HCT116 (cell line): Measurements from ENCODE around the gene SUN3. TPM values are rescaled to one million over a fixed set of nuclear protein-coding genes. Genes with fewer than 3 reads are reported as not detected.

Experiments
- ATAC-seq: fragments of 200-7000 bp; cut with Tn5 transposase; 2 replicates; pipeline ENCODE4 v1.9.1; 2020; ENCODE audit warnings: mild to moderate bottlenecking, moderate library complexity
- BruUV-seq: library from RNA; stranded (reverse); fragments of 400-500 nt; replicated peaks from 2 replicates; lab custom pipeline; 2021; lab: Mats Ljungman, UMichigan
- CTCF ChIA-PET: fragments of 300-600 bp; sonication (Branson Sonifier 250); formaldehyde crosslinking; loops from one replicate; lab custom pipeline; 2021; ENCODE audit warnings: antibody characterized with exemption; lab: Charles Lee
- POLR2A ChIA-PET: fragments of 300-600, 350-600 bp; sonication (Branson Sonifier 250); formaldehyde crosslinking; loops from one replicate; lab custom pipeline; 2021; ENCODE audit warnings: antibody characterized with exemption; lab: Charles Lee
- RAD21 ChIA-PET, 2 experiments: fragments of 300-600 bp; sonication (Branson Sonifier 250); formaldehyde crosslinking; loops; one replicate each; lab custom pipeline; 2023; ENCODE audit warnings: low total read pairs in 2 of 2; ENCODE audit not compliant: uncharacterized antibody in 2 of 2, unreplicated experiment in 2 of 2, low non-redundant PET in 1 of 2; lab: Charles Lee
- DNase-seq: peaks from one replicate; pipeline ENCODE4 v3.0.0-alpha.2; 2010; ENCODE audit warnings: low read depth, low spot score
- H2AFZ ChIP-seq: fragments of 200-600 bp; shearing (Covaris generic), sonication (generic); 2 replicates; pipeline ENCODE4 v1.6.1; 2017; ENCODE audit warnings: low read depth, mixed run types, mixed read lengths, antibody characterized with exemption, low read length; ENCODE audit not compliant: poor library complexity, severe bottlenecking
- H3K27ac ChIP-seq: 2 replicates; pipeline ENCODE4 v1.5.1; 2012; ENCODE audit warnings: low read depth, low read length
- H3K27me3 ChIP-seq: fragments of 200-600 bp; sonication (generic); 2 replicates; pipeline ENCODE4 v1.6.1; 2016; ENCODE audit warnings: mixed run types, low read length, mixed read lengths; ENCODE audit not compliant: insufficient read depth
- H3K36me3 ChIP-seq, 2 experiments: fragments of 200-500 bp in 1 of 2; fragments of 200-600 bp in 1 of 2; sonication (Bioruptor generic) in 1 of 2; sonication (generic) in 1 of 2; 2 replicates each; pipeline versions ENCODE4 v1.5.1 to v1.6.1; 2014 to 2016; ENCODE audit warnings: low read length in 2 of 2, inconsistent platforms in 1 of 2, mixed read lengths in 1 of 2, mixed run types in 1 of 2; ENCODE audit not compliant: insufficient read depth in 2 of 2, control insufficient read depth in 1 of 2
- H3K4me1 ChIP-seq, 2 experiments: fragments of 200-600 bp in 1 of 2; sonication (generic) in 1 of 2; 2 replicates each; pipeline versions ENCODE4 v1.5.1 to v1.6.1; 2012 to 2017; ENCODE audit warnings: low read length in 2 of 2, inconsistent platforms in 1 of 2, mild to moderate bottlenecking in 1 of 2, mixed read lengths in 1 of 2, mixed run types in 1 of 2, moderate library complexity in 1 of 2; ENCODE audit not compliant: insufficient read depth in 2 of 2, control insufficient read depth in 1 of 2
- H3K4me2 ChIP-seq: fragments of 200-600 bp; sonication (generic); 2 replicates; pipeline ENCODE4 v1.6.1; 2017; ENCODE audit warnings: mixed run types, low read length, mixed read lengths
- H3K4me3 ChIP-seq, 2 experiments: fragments of 200-600 bp in 1 of 2; sonication (generic) in 1 of 2; replicated peaks in 1 of 2; 2 replicates each; pipeline ENCODE4 v1.5.1; 2011 to 2016; ENCODE audit warnings: low read length in 2 of 2, control low read depth in 1 of 2, low read depth in 1 of 2, mild to moderate bottlenecking in 1 of 2, mixed read lengths in 1 of 2, mixed run types in 1 of 2
- H3K79me2 ChIP-seq: fragments of 200-600 bp; sonication (generic); 2 replicates; pipeline ENCODE4 v1.6.1; 2017; ENCODE audit warnings: mild to moderate bottlenecking, mixed run types, low read length, moderate library complexity, mixed read lengths; ENCODE audit not compliant: insufficient read depth
- H3K9ac ChIP-seq: fragments of 200-600 bp; sonication (generic); 2 replicates; pipeline ENCODE4 v1.6.1; 2016; ENCODE audit warnings: low read length, mixed read lengths
- H3K9me2 ChIP-seq: fragments of 200-600 bp; sonication (generic), shearing (Covaris generic); 2 replicates; pipeline ENCODE4 v1.6.1; 2017; ENCODE audit warnings: mixed run types, mild to moderate bottlenecking, moderate library complexity; ENCODE audit not compliant: insufficient read depth
- H3K9me3 ChIP-seq, 2 experiments: fragments of 200-500 bp in 1 of 2; fragments of 200-600 bp in 1 of 2; sonication (Bioruptor generic) in 1 of 2; sonication (generic) in 1 of 2; 2 replicates each; pipeline ENCODE4 v1.6.1; 2014 to 2017; ENCODE audit warnings: low read length in 2 of 2, mixed read lengths in 2 of 2, inconsistent platforms in 1 of 2, low read depth in 1 of 2, mild to moderate bottlenecking in 1 of 2, mixed run types in 1 of 2, moderate library complexity in 1 of 2; ENCODE audit not compliant: control insufficient read depth in 1 of 2, insufficient read depth in 1 of 2
- H4K20me1 ChIP-seq: fragments of 200-600 bp; sonication (generic), shearing (Covaris generic); 2 replicates; pipeline ENCODE4 v1.6.1; 2017; ENCODE audit warnings: mixed run types, mild to moderate bottlenecking, moderate library complexity; ENCODE audit not compliant: insufficient read depth
- CTCF ChIP-seq, 3 experiments: fragments of 200-600 bp in 1 of 3; sonication (generic) in 1 of 3; IDR thresholded peaks in 2 of 3; conservative IDR thresholded peaks in 1 of 3; 2 replicates each; pipeline ENCODE4 v1.5.1; 2012 to 2017; ENCODE audit warnings: low read depth in 2 of 3, low read length in 2 of 3, antibody characterized with exemption in 1 of 3, borderline replicate concordance in 1 of 3, control low read depth in 1 of 3, mild to moderate bottlenecking in 1 of 3, mixed read lengths in 1 of 3, mixed run types in 1 of 3, moderate library complexity in 1 of 3; ENCODE audit not compliant: insufficient read depth in 1 of 3
- RAD21 ChIP-seq: IDR thresholded peaks from 2 replicates; pipeline ENCODE4 v1.6.1; 2012; ENCODE audit warnings: low read depth, mild to moderate bottlenecking
- ZFX ChIP-seq: fragments of 450-650 bp; IDR thresholded peaks from 2 replicates; pipeline ENCODE4 v1.6.1; 2017
- ZNF274 ChIP-seq: fragments of 200-500 bp; sonication (Bioruptor generic); IDR thresholded peaks from 2 replicates; pipeline ENCODE4 v1.6.1; 2014; ENCODE audit warnings: mild to moderate bottlenecking, low read depth, low read length, inconsistent platforms
- intact Hi-C: fragments of 100-400 bp; cut with micrococcal nuclease; formaldehyde crosslinking; loops from 2 replicates; pipeline ENCODE4 v1.10.0; 2022
- total RNA-seq: library from RNA; stranded (reverse); gene quantifications from one replicate; pipeline ENCODE4 v1.2.1, GENCODE V29; 2021; ENCODE audit not compliant: unreplicated experiment

Gene SUN3
- total RNA-seq, 1 experiment from 2014 or later, result 4.5 TPM

DNA sequence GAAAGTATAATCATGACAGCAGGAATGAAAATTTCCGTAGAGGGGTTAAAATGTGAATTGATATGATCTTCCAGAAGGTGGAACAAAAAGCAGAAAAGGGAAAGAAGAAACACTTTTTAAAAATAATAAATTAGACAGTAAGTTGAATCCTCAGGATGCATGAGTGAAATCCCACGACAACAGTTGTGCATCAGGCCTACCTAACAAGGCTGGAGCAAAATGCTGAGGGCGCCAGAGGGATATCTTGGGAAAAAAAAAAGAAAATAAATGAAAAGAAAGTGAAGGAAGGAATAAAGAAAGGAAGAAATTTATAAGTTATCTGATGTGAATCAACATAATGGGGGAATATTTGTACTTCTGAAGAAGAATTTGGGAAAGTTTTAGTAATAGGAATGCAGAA, 36.5 kb downstream of the SUN3 start:
- POLR2A ChIA-PET, result no interaction called here
- intact Hi-C loops, result no loop called here

More for the DNA sequence above, 36.5 kb downstream of the SUN3 start:
- H3K4me1 ChIP-seq, result peaks cover 2 to 5% of the 10 kb centered on the region in 2 experiments; a peak in 2 of 4 replicates
- TF ChIP-seq ZNF274 (no peak), RAD21 (peak; percentile 46; the same call in 1 of the 2 replicates), CTCF (IDR thresholded peaks at IDR 0.05 in 2 of 3, conservative IDR thresholded peaks at IDR 0.05 in 1 of 3; ENCODE audit: borderline replicate concordance in 1 of 3, insufficient read depth in 1 of 3, low read depth in 2 of 3, low read length in 2 of 3) (peak in 1 of 3 experiments; percentile 26; a peak in 1 of 6 replicates), ZFX (no peak)
- no peaks in the 10 kb centered on the region for H3K27me3 ChIP-seq
- ChIA-PET CTCF (interaction anchor here (1.3 to 1.4 kb wide), 3 partner anchors 96 to 118 kb away, joined by 4 to 10 read pairs (median 5); no protein-coding TSS in a partner anchor), RAD21 (no interaction called here)
- H3K36me3 ChIP-seq, result no peaks in the 10 kb centered on the region
- no peak overlapping the region for H3K4me2 ChIP-seq
- no TSS peak for BruUV-seq
- no peak overlapping the region for H2AFZ ChIP-seq
- no peak overlapping the region for H3K27ac ChIP-seq
- no peaks in the 10 kb centered on the region for H4K20me1 ChIP-seq
- no peaks in the 10 kb centered on the region for H3K9me2 ChIP-seq
- no peak overlapping the region for H3K9ac ChIP-seq
- no peaks in the 10 kb centered on the region for H3K79me2 ChIP-seq
- DNase-seq (no peak), ATAC-seq (no peak)
- H3K4me3 ChIP-seq, result no peak overlapping the region
- no peaks in the 10 kb centered on the region for H3K9me3 ChIP-seq
